NCI-H460 (cell line): Measurements from ENCODE around the gene ZMYND19. TPM values are rescaled to one million over a fixed set of nuclear protein-coding genes. Genes with fewer than 3 reads are reported as not detected.
A peak's percentile ranks its signal among the peaks of the same experiment; 100 is the strongest.
"Not testable (repeated sequence)": the region's sequence is repeated elsewhere in the genome, so short reads cannot be mapped to it uniquely, and the experiment has no call there.

Source experiments
- DNase-seq: peaks from one replicate; pipeline ENCODE4 v3.0.0-alpha.2; 2016; ENCODE audit warnings: low read depth; ENCODE audit errors: extremely low read depth
- small RNA-seq, 2 experiments: library from RNA; depleted of rRNA; stranded (forward); fragments of <200 nt; gene quantifications; one replicate each; pipeline ENCODE3, GENCODE V24; 2014
- total RNA-seq: library from RNA; depleted of rRNA; stranded (reverse); fragments of >200 nt; shearing (Covaris generic); gene quantifications from 2 replicates; pipeline ENCODE4 v1.2.3, GENCODE V29; 2014; rRNA removed

ZMYND19 gene
- total RNA-seq, 1 experiment from 2014 or later, result 23.9 TPM

DNA sequence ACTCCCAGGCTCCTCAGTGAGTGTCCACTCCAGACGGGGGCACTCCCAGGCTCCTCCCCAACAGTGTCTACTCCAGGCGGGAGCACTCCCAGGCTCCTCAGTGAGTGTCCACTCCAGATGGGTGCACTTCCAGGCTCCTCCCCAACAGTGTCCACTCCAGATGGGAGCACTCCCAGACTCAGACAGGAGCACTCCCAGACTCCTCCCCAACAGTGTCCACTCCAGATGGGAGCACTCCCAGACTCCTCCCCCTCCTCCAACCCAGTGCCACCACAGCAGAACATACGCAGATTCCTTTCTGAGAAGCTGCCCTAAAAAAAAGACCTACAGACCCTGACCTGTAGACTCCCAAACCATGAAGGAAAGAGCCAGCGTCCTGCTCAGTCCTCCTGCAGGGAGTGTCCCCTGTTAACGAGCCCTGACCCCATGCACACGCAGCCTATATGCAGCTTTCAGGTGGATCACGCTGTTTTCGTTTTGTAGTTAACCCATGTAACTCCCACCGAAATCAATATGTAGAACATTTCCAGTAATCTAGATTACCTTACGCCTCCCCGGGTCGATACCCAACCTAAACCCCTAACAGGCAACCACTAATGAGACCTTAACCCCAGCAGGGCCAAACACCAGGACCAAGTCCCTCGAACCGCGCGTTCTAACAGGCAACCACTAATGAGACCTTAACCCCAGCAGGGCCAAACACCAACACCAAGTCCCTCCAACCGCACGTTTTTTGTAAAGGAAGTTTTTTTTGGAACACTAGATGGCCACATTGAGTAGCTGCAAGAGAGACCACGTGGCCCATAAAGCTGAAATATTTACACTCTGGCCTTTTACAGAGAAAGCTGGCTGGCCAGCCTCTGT lies 55.8 kb downstream of the ZMYND19 start:
- DNase-seq, result peak; percentile 64

GRCh38 chr9:137532891-137533468 lies 57.3 kb downstream of the ZMYND19 start:
- DNase-seq, result not testable (repeated sequence)

Small RNA genes within 50 kb of the gene (small RNA-seq; reads per million reads assigned to genes)
- 0 reads per million in 2 experiments for gene RF00017

Other genes starting within 250 kb of the ZMYND19 start
- gene EXD3, start 167.3 kb downstream of the ZMYND19 start, total RNA-seq, result 8.4 and 12.8 TPM in 2 replicates
- 0.92 and 2.0 TPM in 2 replicates for gene NOXA1, start 167.1 kb downstream of the ZMYND19 start, total RNA-seq
- not detected in 2 replicates for gene ENTPD8, start 149.2 kb downstream of the ZMYND19 start, total RNA-seq
- 34.9 and 36.8 TPM in 2 replicates for gene NSMF, start 131.2 kb downstream of the ZMYND19 start, total RNA-seq
- gene PNPLA7, start 40.1 kb downstream of the ZMYND19 start, total RNA-seq, result 0.10 and 0.26 TPM in 2 replicates
- gene MRPL41, start 38.6 kb downstream of the ZMYND19 start, total RNA-seq, result 52.1 and 57.5 TPM in 2 replicates
- 24.4 and 29.9 TPM in 2 replicates for gene DPH7, start 11.6 kb downstream of the ZMYND19 start, total RNA-seq
- gene ARRDC1, start 15.2 kb upstream of the ZMYND19 start, total RNA-seq, result 26.6 and 32.6 TPM in 2 replicates
- gene EHMT1, start 28.5 kb upstream of the ZMYND19 start, total RNA-seq, result 33.8 and 44.7 TPM in 2 replicates